ENCODE data around the gene ELAVL2.

DNA sequence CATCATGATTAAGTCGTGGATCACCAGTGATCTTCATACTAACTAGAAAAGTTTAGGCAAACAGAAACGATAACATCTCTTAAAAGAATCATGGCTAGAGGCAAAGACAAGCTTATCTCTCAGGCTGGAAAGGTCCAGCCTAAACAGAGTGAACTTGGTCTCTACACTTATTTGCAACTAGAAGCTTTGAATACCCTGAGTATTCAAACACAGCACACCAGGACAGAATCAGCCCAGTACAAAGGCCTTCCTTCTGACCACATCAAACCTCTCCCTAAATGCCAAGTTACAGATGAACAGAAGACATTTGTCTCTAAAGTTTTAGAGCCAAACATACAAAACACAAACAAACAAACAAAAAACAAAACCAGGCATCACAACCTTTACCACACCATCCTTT, 57.2 kb downstream of the ELAVL2 start:
- TF ChIP-seq CTCF (IDR thresholded peaks at IDR 0.05) (no peak), POLR2A (IDR thresholded peaks at IDR 0.05) (no peak)
